ENCODE results near the gene PPP2R5C. TPM values are rescaled to one million over a fixed set of nuclear protein-coding genes. Genes with fewer than 3 reads are reported as not detected.

Gene PPP2R5C
- total and polyA plus RNA-seq, 2 donors from 2014 or later, result 65.6 to 129 TPM

GRCh38 chr14:101716077-101716950, 45.2 kb upstream of the PPP2R5C start:
- H3K4me3 ChIP-seq (ENCODE audit: low read length in 3 of 3), result no peak overlapping the region
- no peak for DNase-seq
- no peaks in the 10 kb centered on the region for H3K27me3 ChIP-seq (ENCODE audit: control insufficient read depth, insufficient read depth, low read length)
- H3K36me3 ChIP-seq (ENCODE audit: control insufficient read depth in 2 of 3, insufficient read depth in 3 of 3, low read length in 3 of 3), result no peaks in the 10 kb centered on the region
- TF ChIP-seq, protein P1, sequence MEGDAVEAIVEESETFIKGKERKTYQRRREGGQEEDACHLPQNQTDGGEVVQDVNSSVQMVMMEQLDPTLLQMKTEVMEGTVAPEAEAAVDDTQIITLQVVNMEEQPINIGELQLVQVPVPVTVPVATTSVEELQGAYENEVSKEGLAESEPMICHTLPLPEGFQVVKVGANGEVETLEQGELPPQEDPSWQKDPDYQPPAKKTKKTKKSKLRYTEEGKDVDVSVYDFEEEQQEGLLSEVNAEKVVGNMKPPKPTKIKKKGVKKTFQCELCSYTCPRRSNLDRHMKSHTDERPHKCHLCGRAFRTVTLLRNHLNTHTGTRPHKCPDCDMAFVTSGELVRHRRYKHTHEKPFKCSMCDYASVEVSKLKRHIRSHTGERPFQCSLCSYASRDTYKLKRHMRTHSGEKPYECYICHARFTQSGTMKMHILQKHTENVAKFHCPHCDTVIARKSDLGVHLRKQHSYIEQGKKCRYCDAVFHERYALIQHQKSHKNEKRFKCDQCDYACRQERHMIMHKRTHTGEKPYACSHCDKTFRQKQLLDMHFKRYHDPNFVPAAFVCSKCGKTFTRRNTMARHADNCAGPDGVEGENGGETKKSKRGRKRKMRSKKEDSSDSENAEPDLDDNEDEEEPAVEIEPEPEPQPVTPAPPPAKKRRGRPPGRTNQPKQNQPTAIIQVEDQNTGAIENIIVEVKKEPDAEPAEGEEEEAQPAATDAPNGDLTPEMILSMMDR (IDR thresholded peaks at IDR 0.05; ENCODE audit: borderline replicate concordance, extremely low read depth, insufficient read depth), result no peak
- H3K9me3 ChIP-seq (ENCODE audit: control insufficient read depth in 2 of 3, insufficient read depth in 1 of 3, low read length in 3 of 3), result peaks cover 0 to 5% (median 0%) of the 10 kb centered on the region in 3 donors
- intact Hi-C loops (cut with DNase I), result no loop called here
- no peak overlapping the region for H3K27ac ChIP-seq (ENCODE audit: low read depth in 2 of 2, low read length in 2 of 2)
- H3K9ac ChIP-seq (ENCODE audit: low read length in 3 of 3), result no peak overlapping the region
- no peak for FAIRE-seq
- H3K4me1 ChIP-seq (ENCODE audit: control insufficient read depth in 2 of 3, insufficient read depth in 2 of 3, low read depth in 1 of 3, low read length in 3 of 3), result peaks cover 2 to 4% (median 3%) of the 10 kb centered on the region in 3 donors

GRCh38 chr14:101716956-101717662, 44.4 kb upstream of the PPP2R5C start:
- peaks cover 2 to 4% (median 3%) of the 10 kb centered on the region in 3 donors for H3K4me1 ChIP-seq (ENCODE audit: control insufficient read depth in 2 of 3, insufficient read depth in 2 of 3, low read depth in 1 of 3, low read length in 3 of 3)
- no peak for DNase-seq

DNA sequence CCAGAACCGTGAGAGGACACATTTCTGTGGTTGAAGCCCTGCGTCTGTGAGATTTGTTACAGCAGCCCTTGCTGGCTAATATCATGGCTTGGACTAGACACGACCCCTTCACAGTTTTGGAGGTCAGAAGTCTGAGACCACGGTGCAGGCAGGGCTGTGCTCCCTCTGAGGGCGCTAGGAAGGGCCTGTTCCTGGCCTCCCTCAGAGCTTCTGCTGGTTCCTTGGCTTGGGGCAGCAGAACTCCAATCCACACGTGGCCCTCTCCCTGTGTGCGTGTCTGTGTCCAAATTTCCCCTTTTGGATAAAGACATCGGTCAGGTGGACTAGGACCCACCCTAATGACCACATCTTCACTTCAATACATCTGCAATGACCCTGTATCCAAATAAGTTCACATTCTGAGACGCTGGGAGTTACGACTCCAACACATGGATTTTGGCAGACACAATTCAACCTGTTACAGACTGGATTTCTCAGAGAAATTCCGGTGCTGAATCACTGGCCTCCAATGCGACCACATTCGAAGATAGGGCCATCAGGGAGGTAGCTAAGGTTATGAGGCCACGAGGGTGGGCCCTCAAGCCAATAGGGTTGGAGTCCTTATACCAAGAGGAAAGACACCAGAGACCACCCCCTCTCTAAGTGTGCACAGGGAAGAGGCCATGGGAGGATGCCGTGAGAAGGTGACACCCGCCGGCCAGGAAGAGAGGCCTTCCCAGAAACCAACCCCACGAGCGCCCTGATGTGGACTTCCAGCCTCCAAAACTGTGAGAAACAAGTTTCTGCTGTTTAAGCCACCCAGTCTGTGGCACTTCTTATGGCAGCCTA, 43.6 kb upstream of the PPP2R5C start:
- H3K9ac ChIP-seq (ENCODE audit: low read length in 3 of 3), result no peak overlapping the region
- TF ChIP-seq, protein P1 (IDR thresholded peaks at IDR 0.05; ENCODE audit: borderline replicate concordance, extremely low read depth, insufficient read depth), result no peak
- H3K9me3 ChIP-seq (ENCODE audit: control insufficient read depth in 2 of 3, insufficient read depth in 1 of 3, low read length in 3 of 3), result peaks cover 0 to 5% (median 0%) of the 10 kb centered on the region in 3 donors
- peaks cover 2 to 4% (median 3%) of the 10 kb centered on the region in 3 donors for H3K4me1 ChIP-seq (ENCODE audit: control insufficient read depth in 2 of 3, insufficient read depth in 2 of 3, low read depth in 1 of 3, low read length in 3 of 3)
- FAIRE-seq, result no peak
- no peak overlapping the region for H3K27ac ChIP-seq (ENCODE audit: low read depth in 2 of 2, low read length in 2 of 2)
- peak in 1 of 5 donors; percentile 45 for DNase-seq
- H3K36me3 ChIP-seq (ENCODE audit: control insufficient read depth in 2 of 3, insufficient read depth in 3 of 3, low read length in 3 of 3), result no peaks in the 10 kb centered on the region
- no peaks in the 10 kb centered on the region for H3K27me3 ChIP-seq (ENCODE audit: control insufficient read depth, insufficient read depth, low read length)
- intact Hi-C loops (cut with DNase I), result no loop called here
- no peak overlapping the region for H3K4me3 ChIP-seq (ENCODE audit: low read length in 3 of 3)

More at GRCh38 chr14:101716956-101717662, 44.4 kb upstream of the PPP2R5C start:
- Histone ChIP-seq H3K4me3 (ENCODE audit: low read length in 3 of 3) (no peak overlapping the region), H3K27ac (ENCODE audit: low read depth in 2 of 2, low read length in 2 of 2) (no peak overlapping the region), H3K27me3 (ENCODE audit: control insufficient read depth, insufficient read depth, low read length) (no peaks in the 10 kb centered on the region), H3K9ac (ENCODE audit: low read length in 3 of 3) (no peak overlapping the region), H3K9me3 (ENCODE audit: control insufficient read depth in 2 of 3, insufficient read depth in 1 of 3, low read length in 3 of 3) (peaks cover 0 to 5% (median 0%) of the 10 kb centered on the region in 3 donors), H3K36me3 (ENCODE audit: control insufficient read depth in 2 of 3, insufficient read depth in 3 of 3, low read length in 3 of 3) (no peaks in the 10 kb centered on the region)
- FAIRE-seq, result no peak
- TF ChIP-seq, protein P1 (IDR thresholded peaks at IDR 0.05; ENCODE audit: borderline replicate concordance, extremely low read depth, insufficient read depth), result no peak
- intact Hi-C loops (cut with DNase I), result no loop called here

Measured in kidney (tissue), 14 donors.